Measurements from ENCODE around the gene NR2C1. TPM values are rescaled to one million over a fixed set of nuclear protein-coding genes. Genes with fewer than 3 reads are reported as not detected.

The NR2C1 gene
- total and polyA plus RNA-seq, 9 of the 15 experiments (the other 6 are each of a cell fraction or from before 2014, with no cell fraction given) = 8.5 to 42.4 (median 35.6) TPM

GRCh38 chr12:95073698-95074520 is 491 bp upstream of the NR2C1 start (continued):
- peak; percentile 96 for TF ChIP-seq CTCFL (IDR thresholded peaks at IDR 0.05; ENCODE audit: borderline replicate concordance, insufficient read depth, low read depth, low read length, poor library complexity, severe bottlenecking)
- no peak for TF ChIP-seq HNRNPLL (IDR thresholded peaks at IDR 0.05; ENCODE audit: low read depth, low read length, poor library complexity, severe bottlenecking)
- no peak for TF ChIP-seq ZNF12 (CRISPR knock-in tag; IDR thresholded peaks at IDR 0.05)
- TF ChIP-seq ELF1 (tag; IDR thresholded peaks at IDR 0.05) = no peak
- TF ChIP-seq, protein P1, sequence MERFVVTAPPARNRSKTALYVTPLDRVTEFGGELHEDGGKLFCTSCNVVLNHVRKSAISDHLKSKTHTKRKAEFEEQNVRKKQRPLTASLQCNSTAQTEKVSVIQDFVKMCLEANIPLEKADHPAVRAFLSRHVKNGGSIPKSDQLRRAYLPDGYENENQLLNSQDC (CRISPR knock-in tag; IDR thresholded peaks at IDR 0.05) = no peak
- TF ChIP-seq RAD21 (CRISPR knock-in tag; conservative IDR thresholded peaks at IDR 0.05 in 1 of 2, IDR thresholded peaks at IDR 0.05 in 1 of 2) = peak in 1 of 2 experiments; percentile 34; a peak in 1 of 4 replicates
- TF ChIP-seq SOX6 (IDR thresholded peaks at IDR 0.05) = 0 out of 2 replicates have a peak, but pooled peaks have one; percentile 24
- TF ChIP-seq ZNF280B (CRISPR knock-in tag; IDR thresholded peaks at IDR 0.05) = no peak
- no peak for TF ChIP-seq ZNF76 (CRISPR knock-in tag; IDR thresholded peaks at IDR 0.05; ENCODE audit: borderline replicate concordance)
- no peak for TF ChIP-seq NR2C1 (IDR thresholded peaks at IDR 0.05)
- TF ChIP-seq NR2C1 (tag; IDR thresholded peaks at IDR 0.05) = no peak
- TF ChIP-seq LCOR (CRISPR knock-in tag; IDR thresholded peaks at IDR 0.05) = no peak
- no peak for TF ChIP-seq E2F3 (CRISPR knock-in tag; IDR thresholded peaks at IDR 0.05)
- TF ChIP-seq FOXA3 (CRISPR knock-in tag; conservative IDR thresholded peaks at IDR 0.05 in 1 of 2, IDR thresholded peaks at IDR 0.05 in 1 of 2) = peak in 1 of 2 experiments; percentile 25; a peak in 1 of 4 replicates
- TF ChIP-seq, protein P2, sequence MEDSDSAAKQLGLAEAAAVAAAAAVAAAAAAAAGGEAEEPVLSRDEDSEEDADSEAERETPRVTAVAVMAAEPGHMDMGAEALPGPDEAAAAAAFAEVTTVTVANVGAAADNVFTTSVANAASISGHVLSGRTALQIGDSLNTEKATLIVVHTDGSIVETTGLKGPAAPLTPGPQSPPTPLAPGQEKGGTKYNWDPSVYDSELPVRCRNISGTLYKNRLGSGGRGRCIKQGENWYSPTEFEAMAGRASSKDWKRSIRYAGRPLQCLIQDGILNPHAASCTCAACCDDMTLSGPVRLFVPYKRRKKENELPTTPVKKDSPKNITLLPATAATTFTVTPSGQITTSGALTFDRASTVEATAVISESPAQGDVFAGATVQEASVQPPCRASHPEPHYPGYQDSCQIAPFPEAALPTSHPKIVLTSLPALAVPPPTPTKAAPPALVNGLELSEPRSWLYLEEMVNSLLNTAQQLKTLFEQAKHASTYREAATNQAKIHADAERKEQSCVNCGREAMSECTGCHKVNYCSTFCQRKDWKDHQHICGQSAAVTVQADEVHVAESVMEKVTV (CRISPR knock-in tag; IDR thresholded peaks at IDR 0.05) = peak; percentile 6; the same call in 1 of the 2 replicates
- TF ChIP-seq ETV6 (IDR thresholded peaks at IDR 0.05; ENCODE audit: borderline replicate concordance in 1 of 2, low read depth in 2 of 2, low read length in 1 of 2) = no peak
- no peak for TF ChIP-seq ETV6 (CRISPR knock-in tag; IDR thresholded peaks at IDR 0.05; ENCODE audit: borderline replicate concordance)
- TF ChIP-seq FOXJ2 (tag; IDR thresholded peaks at IDR 0.05) = no peak
- TF ChIP-seq, protein P3, sequence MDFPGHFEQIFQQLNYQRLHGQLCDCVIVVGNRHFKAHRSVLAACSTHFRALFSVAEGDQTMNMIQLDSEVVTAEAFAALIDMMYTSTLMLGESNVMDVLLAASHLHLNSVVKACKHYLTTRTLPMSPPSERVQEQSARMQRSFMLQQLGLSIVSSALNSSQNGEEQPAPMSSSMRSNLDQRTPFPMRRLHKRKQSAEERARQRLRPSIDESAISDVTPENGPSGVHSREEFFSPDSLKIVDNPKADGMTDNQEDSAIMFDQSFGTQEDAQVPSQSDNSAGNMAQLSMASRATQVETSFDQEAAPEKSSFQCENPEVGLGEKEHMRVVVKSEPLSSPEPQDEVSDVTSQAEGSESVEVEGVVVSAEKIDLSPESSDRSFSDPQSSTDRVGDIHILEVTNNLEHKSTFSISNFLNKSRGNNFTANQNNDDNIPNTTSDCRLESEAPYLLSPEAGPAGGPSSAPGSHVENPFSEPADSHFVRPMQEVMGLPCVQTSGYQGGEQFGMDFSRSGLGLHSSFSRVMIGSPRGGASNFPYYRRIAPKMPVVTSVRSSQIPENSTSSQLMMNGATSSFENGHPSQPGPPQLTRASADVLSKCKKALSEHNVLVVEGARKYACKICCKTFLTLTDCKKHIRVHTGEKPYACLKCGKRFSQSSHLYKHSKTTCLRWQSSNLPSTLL (IDR thresholded peaks at IDR 0.05) = no peak

Data from K562 (cell line).